ENCODE measurements around the gene MDFIC2. TPM values are rescaled to one million over a fixed set of nuclear protein-coding genes. Genes with fewer than 3 reads are reported as not detected.

MDFIC2 gene
- total and polyA plus RNA-seq, 9 donors: 0.20 to 0.63 (median 0.31) TPM; not detected in 4

DNA sequence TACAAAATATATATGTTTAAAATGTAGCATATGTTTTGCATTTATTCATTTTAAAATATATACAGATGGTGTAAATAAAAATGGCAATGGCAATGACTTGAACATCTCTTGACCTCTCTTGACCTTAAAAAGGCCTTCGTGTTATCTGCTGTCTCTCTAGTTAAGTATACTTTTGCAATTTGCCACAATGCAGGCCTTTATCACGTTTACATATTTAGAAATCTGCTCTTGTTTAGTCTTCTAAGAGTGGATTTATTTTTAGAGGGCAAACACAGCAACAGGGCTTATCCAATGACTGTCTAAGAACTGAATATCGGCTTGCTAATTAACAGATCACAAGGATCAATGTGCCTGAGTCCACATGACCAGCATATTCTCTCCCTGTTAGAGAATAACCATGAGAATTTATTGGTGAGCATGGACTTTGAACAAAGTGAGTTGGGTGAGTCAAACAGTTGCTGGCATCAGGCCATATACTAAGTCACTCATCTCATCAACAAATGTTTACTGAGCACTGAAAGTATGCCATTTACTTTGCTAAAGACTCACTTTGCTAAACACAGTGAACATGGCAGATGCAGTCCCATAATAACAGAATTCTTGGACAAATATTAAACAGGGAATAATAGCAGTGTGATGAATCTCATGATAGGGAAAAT is 48.2 kb downstream of the MDFIC2 start:
- WGBS (ENCODE audit: insufficient coverage): no CpG with 5 or more reads among the region's 3 CpGs
- no peaks in the 10 kb centered on the region for H3K27me3 ChIP-seq (ENCODE audit: control insufficient read depth, insufficient read depth, low read length)
- no peaks in the 10 kb centered on the region for H3K4me1 ChIP-seq (ENCODE audit: control insufficient read depth, insufficient read depth, low read length)
- DNase-seq: no peak
- no peak overlapping the region for H3K4me3 ChIP-seq (ENCODE audit: low read length)
- no peak overlapping the region for H3K27ac ChIP-seq (ENCODE audit: low read length)
- H3K9me3 ChIP-seq (replicated peaks; ENCODE audit: control insufficient read depth, low read depth, low read length): no peaks in the 10 kb centered on the region
- no peaks in the 10 kb centered on the region for H3K36me3 ChIP-seq (ENCODE audit: control insufficient read depth, insufficient read depth, low read length)

DNA sequence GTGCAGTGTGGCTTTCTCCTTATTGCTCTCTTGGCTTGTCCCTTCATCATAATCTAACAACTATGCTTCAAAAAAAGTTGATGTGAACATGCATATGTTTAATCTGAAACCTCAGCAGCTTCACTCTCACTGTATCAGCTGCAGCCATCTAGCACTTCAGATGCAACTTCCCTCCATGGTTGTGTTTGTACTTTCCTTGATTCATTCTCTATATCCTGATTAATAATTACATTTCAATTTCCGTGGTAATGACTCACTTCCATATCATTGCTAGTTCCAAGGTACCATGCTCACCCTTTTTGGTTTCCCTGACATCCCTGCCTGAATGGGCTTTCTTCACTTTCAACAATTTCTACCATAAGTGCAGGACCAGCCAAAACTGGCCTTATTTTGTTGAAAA is 51.2 kb downstream of the MDFIC2 start:
- DNase-seq: no peak
- Histone ChIP-seq H3K9me3 (replicated peaks; ENCODE audit: control insufficient read depth, low read depth, low read length) (no peaks in the 10 kb centered on the region), H3K27me3 (ENCODE audit: control insufficient read depth, insufficient read depth, low read length) (no peaks in the 10 kb centered on the region), H3K36me3 (ENCODE audit: control insufficient read depth, insufficient read depth, low read length) (no peaks in the 10 kb centered on the region), H3K4me1 (ENCODE audit: control insufficient read depth, insufficient read depth, low read length) (no peaks in the 10 kb centered on the region), H3K27ac (ENCODE audit: low read length) (no peak overlapping the region), H3K4me3 (ENCODE audit: low read length) (no peak overlapping the region)
- 67% methylated on average over 1 of the region's 1 CpG for WGBS (ENCODE audit: insufficient coverage)

DNA sequence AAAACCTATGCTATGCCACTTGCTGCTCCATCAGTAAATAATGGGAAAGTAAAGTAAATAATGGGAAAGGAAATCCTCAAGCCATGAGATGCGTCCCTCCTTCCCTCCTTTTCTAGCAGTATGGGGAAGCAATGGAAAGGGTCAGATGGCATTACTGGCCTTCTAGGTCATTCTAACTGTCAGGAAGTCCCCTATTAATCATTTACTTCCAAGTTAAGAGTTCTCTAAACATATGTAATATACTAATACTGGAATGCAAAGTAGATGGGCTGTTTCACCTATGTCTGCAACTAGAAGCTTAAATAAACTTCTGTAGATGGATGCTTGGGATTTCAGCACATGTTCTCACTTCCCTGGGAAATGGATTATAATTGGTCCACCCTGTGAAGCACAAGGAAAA is 55.9 kb downstream of the MDFIC2 start:
- H3K4me3 ChIP-seq (ENCODE audit: low read length): no peak overlapping the region
- no peaks in the 10 kb centered on the region for H3K9me3 ChIP-seq (replicated peaks; ENCODE audit: control insufficient read depth, low read depth, low read length)
- no CpG with 5 or more reads among the region's 1 CpG for WGBS (ENCODE audit: insufficient coverage)
- no peak overlapping the region for H3K27ac ChIP-seq (ENCODE audit: low read length)
- H3K27me3 ChIP-seq (ENCODE audit: control insufficient read depth, insufficient read depth, low read length): no peaks in the 10 kb centered on the region
- no peaks in the 10 kb centered on the region for H3K4me1 ChIP-seq (ENCODE audit: control insufficient read depth, insufficient read depth, low read length)
- no peak for DNase-seq
- no peaks in the 10 kb centered on the region for H3K36me3 ChIP-seq (ENCODE audit: control insufficient read depth, insufficient read depth, low read length)

DNA sequence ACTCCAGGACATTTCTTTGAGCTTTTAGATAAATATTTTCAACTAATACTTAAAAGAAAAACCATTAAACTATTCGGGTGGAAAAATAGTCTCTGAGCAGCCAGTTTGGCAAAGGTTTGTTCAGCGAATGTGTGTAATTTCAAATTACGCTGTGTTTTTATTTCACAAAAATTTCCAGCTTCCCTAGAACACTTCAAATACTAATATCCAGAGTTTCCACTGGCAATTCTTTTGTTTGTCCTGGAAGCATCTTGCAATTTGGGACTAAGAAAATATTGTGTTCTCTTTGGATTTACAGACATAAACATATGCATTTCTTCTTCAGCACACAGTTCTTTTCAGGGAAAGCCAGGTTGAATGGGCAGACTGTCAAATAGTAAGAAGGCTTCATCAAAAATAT is 61.9 kb downstream of the MDFIC2 start:
- DNase-seq: peak; percentile 84
- no CpG with 5 or more reads among the region's 3 CpGs for WGBS (ENCODE audit: insufficient coverage)
- H3K4me1 ChIP-seq (ENCODE audit: control insufficient read depth, insufficient read depth, low read length): no peaks in the 10 kb centered on the region

DNA sequence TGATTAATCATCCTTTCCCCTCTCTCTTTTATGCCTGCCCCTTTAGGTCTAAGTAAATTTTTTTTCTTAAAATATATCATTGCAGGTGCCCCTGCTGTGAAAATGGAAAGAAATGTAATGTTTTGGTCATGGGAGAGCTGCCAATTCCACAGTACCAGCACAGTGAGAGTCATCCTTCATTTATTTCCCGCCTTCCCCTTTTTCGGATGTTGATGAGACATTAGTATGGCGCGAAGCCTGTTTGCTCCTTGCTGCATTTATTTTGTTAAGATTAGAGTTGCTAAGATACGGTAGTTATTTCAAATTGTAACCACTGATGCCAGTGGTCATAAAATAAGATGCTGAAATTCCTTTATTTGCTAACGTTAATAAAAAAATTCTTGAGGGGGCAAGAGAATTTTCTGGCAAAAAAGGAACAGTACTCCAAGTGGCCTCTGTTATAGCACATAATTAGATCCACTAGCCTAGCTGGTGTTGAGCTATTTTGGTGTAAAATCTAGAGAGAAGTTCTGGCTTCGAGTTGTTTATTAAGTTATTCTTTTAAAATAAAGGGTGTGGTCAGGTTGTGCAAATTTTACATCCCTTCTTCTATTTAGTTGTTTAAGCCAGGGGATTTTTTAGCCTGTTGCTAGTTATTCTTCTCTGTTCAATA is 62.8 kb downstream of the MDFIC2 start:
- no peaks in the 10 kb centered on the region for H3K27me3 ChIP-seq (ENCODE audit: control insufficient read depth, insufficient read depth, low read length)
- H3K36me3 ChIP-seq (ENCODE audit: control insufficient read depth, insufficient read depth, low read length): no peaks in the 10 kb centered on the region
- DNase-seq: peak; percentile 41
- H3K27ac ChIP-seq (ENCODE audit: low read length): no peak overlapping the region
- WGBS (ENCODE audit: insufficient coverage): no CpG with 5 or more reads among the region's 7 CpGs
- H3K4me3 ChIP-seq (ENCODE audit: low read length): no peak overlapping the region
- H3K4me1 ChIP-seq (ENCODE audit: control insufficient read depth, insufficient read depth, low read length): no peaks in the 10 kb centered on the region
- no peaks in the 10 kb centered on the region for H3K9me3 ChIP-seq (replicated peaks; ENCODE audit: control insufficient read depth, low read depth, low read length)

More for the DNA sequence above, 61.9 kb downstream of the MDFIC2 start:
- Histone ChIP-seq H3K9me3 (replicated peaks; ENCODE audit: control insufficient read depth, low read depth, low read length) (no peaks in the 10 kb centered on the region), H3K36me3 (ENCODE audit: control insufficient read depth, insufficient read depth, low read length) (no peaks in the 10 kb centered on the region), H3K4me3 (ENCODE audit: low read length) (no peak overlapping the region), H3K27me3 (ENCODE audit: control insufficient read depth, insufficient read depth, low read length) (no peaks in the 10 kb centered on the region), H3K27ac (ENCODE audit: low read length) (no peak overlapping the region)

DNA sequence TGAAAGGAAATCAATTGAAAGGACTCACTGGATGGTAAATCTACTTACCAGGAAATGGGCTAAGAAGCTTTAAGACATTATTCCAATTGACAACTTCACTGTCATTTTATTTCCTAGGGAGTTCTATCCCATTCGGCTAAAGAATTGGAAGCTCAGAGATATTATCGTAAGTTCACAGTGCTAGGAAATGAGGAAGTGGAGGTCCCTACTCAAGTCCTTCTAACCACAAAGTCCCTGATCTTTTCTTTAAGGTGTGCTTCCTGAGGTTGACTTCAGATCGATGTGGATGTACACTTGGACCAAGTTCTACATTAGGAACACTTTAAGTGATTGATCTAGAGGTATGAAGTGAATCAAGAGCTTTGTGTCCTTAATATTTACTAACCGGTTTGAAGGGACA is 63.6 kb downstream of the MDFIC2 start:
- H3K27me3 ChIP-seq (ENCODE audit: control insufficient read depth, insufficient read depth, low read length): no peaks in the 10 kb centered on the region
- no peak for DNase-seq
- no peak overlapping the region for H3K4me3 ChIP-seq (ENCODE audit: low read length)
- H3K36me3 ChIP-seq (ENCODE audit: control insufficient read depth, insufficient read depth, low read length): no peaks in the 10 kb centered on the region
- H3K4me1 ChIP-seq (ENCODE audit: control insufficient read depth, insufficient read depth, low read length): no peaks in the 10 kb centered on the region
- no peak overlapping the region for H3K27ac ChIP-seq (ENCODE audit: low read length)
- no CpG with 5 or more reads among the region's 4 CpGs for WGBS (ENCODE audit: insufficient coverage)
- no peaks in the 10 kb centered on the region for H3K9me3 ChIP-seq (replicated peaks; ENCODE audit: control insufficient read depth, low read depth, low read length)

DNA sequence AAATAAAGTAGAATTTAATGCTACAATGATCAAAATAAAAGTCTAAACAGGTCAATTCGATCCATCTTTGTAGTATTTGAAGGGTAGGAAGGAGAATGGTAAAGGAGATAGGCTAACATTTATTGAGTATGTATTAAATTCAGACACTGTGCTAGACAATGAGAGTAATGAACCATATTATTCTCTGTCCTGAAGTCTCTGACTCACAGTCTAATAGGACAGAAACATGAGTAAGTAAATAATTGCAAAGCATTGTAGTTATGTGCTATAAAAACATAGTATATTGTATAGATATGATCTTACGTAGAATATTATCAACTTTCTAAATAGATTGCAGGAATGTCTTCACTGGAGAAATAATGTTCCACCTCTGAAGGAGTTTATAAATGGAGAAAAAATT is 64.5 kb downstream of the MDFIC2 start:
- H3K9me3 ChIP-seq (replicated peaks; ENCODE audit: control insufficient read depth, low read depth, low read length): no peaks in the 10 kb centered on the region
- H3K4me1 ChIP-seq (ENCODE audit: control insufficient read depth, insufficient read depth, low read length): no peaks in the 10 kb centered on the region
- H3K36me3 ChIP-seq (ENCODE audit: control insufficient read depth, insufficient read depth, low read length): no peaks in the 10 kb centered on the region
- DNase-seq: no peak
- H3K4me3 ChIP-seq (ENCODE audit: low read length): no peak overlapping the region
- no peak overlapping the region for H3K27ac ChIP-seq (ENCODE audit: low read length)
- WGBS (ENCODE audit: insufficient coverage): no CpG with 5 or more reads among the region's 2 CpGs
- no peaks in the 10 kb centered on the region for H3K27me3 ChIP-seq (ENCODE audit: control insufficient read depth, insufficient read depth, low read length)

DNA sequence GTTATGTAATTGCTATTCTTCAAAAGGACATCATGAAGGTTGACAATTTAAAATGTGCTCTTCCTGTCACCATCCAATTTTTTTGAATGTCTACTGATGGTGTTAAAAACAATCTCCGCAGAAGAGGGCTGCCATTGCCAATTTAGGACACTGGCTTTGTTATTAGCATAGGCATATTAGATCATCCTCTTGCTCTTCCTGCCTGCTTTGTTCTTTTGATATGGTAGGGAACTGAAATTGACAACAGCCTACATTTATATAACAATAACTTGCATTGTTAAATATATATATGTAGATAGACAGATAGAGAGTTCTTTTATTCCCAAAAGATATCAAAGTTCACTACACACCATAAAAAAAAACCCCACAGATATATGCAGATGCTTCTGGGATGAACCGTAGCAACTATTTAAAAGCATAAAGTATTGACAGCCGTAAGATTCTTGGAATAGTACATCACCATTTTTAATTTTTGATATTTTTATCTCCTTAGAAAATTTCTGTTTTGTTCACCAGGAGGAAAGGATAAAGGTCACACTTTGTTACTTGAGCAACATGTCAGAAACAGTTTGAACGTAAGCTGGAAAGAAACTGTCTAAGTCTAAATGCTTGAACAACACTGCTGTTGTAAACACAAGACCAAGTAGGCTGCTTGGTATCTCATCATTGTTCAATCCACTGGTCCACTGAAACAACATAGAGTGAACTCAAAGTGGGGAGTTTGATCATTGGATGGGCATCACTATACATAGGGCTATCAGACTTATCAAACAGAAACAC is 66.5 kb downstream of the MDFIC2 start:
- DNase-seq: no peak
- Histone ChIP-seq H3K4me3 (ENCODE audit: low read length) (no peak overlapping the region), H3K9me3 (replicated peaks; ENCODE audit: control insufficient read depth, low read depth, low read length) (no peaks in the 10 kb centered on the region), H3K27ac (ENCODE audit: low read length) (no peak overlapping the region), H3K27me3 (ENCODE audit: control insufficient read depth, insufficient read depth, low read length) (no peaks in the 10 kb centered on the region), H3K4me1 (ENCODE audit: control insufficient read depth, insufficient read depth, low read length) (no peaks in the 10 kb centered on the region), H3K36me3 (ENCODE audit: control insufficient read depth, insufficient read depth, low read length) (no peaks in the 10 kb centered on the region)
- WGBS (ENCODE audit: insufficient coverage): no CpG with 5 or more reads among the region's 4 CpGs

DNA sequence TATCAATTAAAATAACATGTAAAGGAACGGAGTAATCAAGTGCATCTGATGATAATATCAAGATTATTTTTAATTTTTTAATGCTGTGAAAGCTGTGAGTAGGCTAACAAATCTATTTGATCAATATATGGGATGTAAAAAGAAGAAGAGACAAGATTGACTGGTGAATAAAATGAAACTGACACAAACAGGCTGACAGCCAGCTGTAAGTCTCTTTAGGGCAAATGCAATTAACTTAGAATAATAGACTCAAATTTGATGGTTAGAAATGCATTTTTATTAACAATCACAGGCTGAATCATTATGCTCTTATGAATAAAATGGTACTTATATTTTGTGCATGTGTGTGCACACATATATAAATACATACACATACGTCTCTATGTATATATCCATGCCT is 68.0 kb downstream of the MDFIC2 start:
- WGBS (ENCODE audit: insufficient coverage): no CpG with 5 or more reads among the region's 2 CpGs

DNA sequence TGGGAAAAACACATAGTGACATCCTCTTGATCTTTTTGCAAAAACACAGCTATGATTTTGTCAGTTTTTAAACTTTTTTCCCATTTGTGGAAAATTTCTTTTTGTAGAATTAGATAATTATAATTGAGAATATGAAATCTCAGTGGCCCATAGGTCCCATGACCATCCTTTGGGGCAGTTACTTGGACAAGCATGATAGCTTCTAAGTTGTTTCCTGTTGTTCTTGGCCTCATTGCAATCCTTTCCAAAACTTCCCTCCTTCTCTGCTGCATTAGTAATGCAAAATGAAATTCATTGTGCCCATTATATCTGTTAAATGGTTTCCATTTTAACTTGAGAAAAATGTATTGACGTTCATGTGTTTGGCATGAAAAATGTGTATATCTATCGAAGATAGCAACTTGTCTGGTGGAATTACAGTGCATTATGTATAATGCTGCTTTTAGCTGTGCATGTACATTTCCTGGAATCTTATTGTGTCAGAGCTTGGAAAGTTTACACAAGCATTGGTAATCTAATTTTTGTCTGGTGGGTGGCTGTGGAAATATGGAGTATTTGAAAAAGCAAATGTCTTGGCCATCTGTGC is 70.0 kb downstream of the MDFIC2 start:
- Histone ChIP-seq H3K4me1 (ENCODE audit: control insufficient read depth, insufficient read depth, low read length) (no peaks in the 10 kb centered on the region), H3K27me3 (ENCODE audit: control insufficient read depth, insufficient read depth, low read length) (no peaks in the 10 kb centered on the region), H3K9me3 (replicated peaks; ENCODE audit: control insufficient read depth, low read depth, low read length) (no peaks in the 10 kb centered on the region), H3K36me3 (ENCODE audit: control insufficient read depth, insufficient read depth, low read length) (no peaks in the 10 kb centered on the region), H3K27ac (ENCODE audit: low read length) (no peak overlapping the region), H3K4me3 (ENCODE audit: low read length) (no peak overlapping the region)
- DNase-seq: peak; percentile 50
- 20% methylated on average over 1 of the region's 2 CpGs for WGBS (ENCODE audit: insufficient coverage)

More for the DNA sequence above, 68.0 kb downstream of the MDFIC2 start:
- no peak for DNase-seq
- H3K4me3 ChIP-seq (ENCODE audit: low read length): no peak overlapping the region
- no peaks in the 10 kb centered on the region for H3K9me3 ChIP-seq (replicated peaks; ENCODE audit: control insufficient read depth, low read depth, low read length)
- no peaks in the 10 kb centered on the region for H3K36me3 ChIP-seq (ENCODE audit: control insufficient read depth, insufficient read depth, low read length)
- no peak overlapping the region for H3K27ac ChIP-seq (ENCODE audit: low read length)
- no peaks in the 10 kb centered on the region for H3K27me3 ChIP-seq (ENCODE audit: control insufficient read depth, insufficient read depth, low read length)
- no peaks in the 10 kb centered on the region for H3K4me1 ChIP-seq (ENCODE audit: control insufficient read depth, insufficient read depth, low read length)
